Suprapubic skin (tissue), 4 donors: Measurements from ENCODE around the gene L3MBTL4. TPM values are rescaled to one million over a fixed set of nuclear protein-coding genes. Genes with fewer than 3 reads are reported as not detected.

Experiments
- DNase-seq, 2 donors: peaks; one replicate each; pipeline ENCODE4 v3.0.0-alpha.2; 2019; ENCODE audit warnings: low spot score in 2 of 2
- H3K27ac ChIP-seq: fragments of 200-600 bp; sonication (generic); one replicate; pipeline ENCODE4 v1.5.1; 2019
- H3K27me3 ChIP-seq: fragments of 200-600 bp; sonication (generic); one replicate; pipeline ENCODE4 v1.5.1; 2019
- H3K36me3 ChIP-seq: fragments of 200-600 bp; sonication (generic); one replicate; pipeline ENCODE4 v1.5.1; 2019
- H3K4me1 ChIP-seq: fragments of 200-600 bp; sonication (generic); one replicate; pipeline ENCODE4 v1.5.1; 2019
- H3K4me3 ChIP-seq: fragments of 200-600 bp; sonication (generic); one replicate; pipeline ENCODE4 v1.5.1; 2019; ENCODE audit warnings: mild to moderate bottlenecking
- H3K9me3 ChIP-seq: fragments of 200-600 bp; sonication (generic); one replicate; pipeline ENCODE4 v1.5.1; 2019
- EP300 ChIP-seq: sonication (generic); formaldehyde crosslinking; IDR thresholded peaks from one replicate; pipeline ENCODE4 v1.6.1; 2017; ENCODE audit warnings: antibody characterized with exemption
- POLR2A ChIP-seq, 2 donors: fragments of 450-650 bp; IDR thresholded peaks; one replicate each; pipeline ENCODE4 v1.6.1; 2017; ENCODE audit warnings: antibody characterized with exemption in 2 of 2, mild to moderate bottlenecking in 2 of 2, moderate library complexity in 2 of 2
- POLR2AphosphoS5 ChIP-seq, 3 donors: sonication (generic); formaldehyde crosslinking; IDR thresholded peaks; one replicate each; pipeline ENCODE4 v1.6.1; 2017; ENCODE audit warnings: antibody characterized with exemption in 3 of 3
- WGBS: methylation state at CpG from one replicate; pipeline ENCODE4 v1.1.5; 2018; 5-methylcytosine and 5-hydroxymethylcytosine counted together
- total RNA-seq, 4 donors: library from RNA; depleted of rRNA; stranded (reverse); fragments of >200 nt; gene quantifications; one replicate each; pipeline ENCODE4 v1.1.0, GENCODE V29; 2016
- TF ChIP-seq, protein P1 (sequence below), 2 donors: fragments of 200-600 bp in 1 of 2; fragments of 450-650 bp in 1 of 2; sonication (generic) in 1 of 2; IDR thresholded peaks; one replicate each; pipeline ENCODE4 v1.5.1; 2016 to 2019; ENCODE audit warnings: antibody characterized with exemption in 2 of 2, mild to moderate bottlenecking in 1 of 2, moderate library complexity in 1 of 2

The L3MBTL4 gene
- total RNA-seq, 4 donors from 2014 or later, result 11.9 to 29.9 (median 14.4) TPM

- TF ChIP-seq POLR2A (IDR thresholded peaks at IDR 0.05), result no peak
- TF ChIP-seq POLR2AphosphoS5 (IDR thresholded peaks at IDR 0.05), result no peak
- TF ChIP-seq, protein P1, sequence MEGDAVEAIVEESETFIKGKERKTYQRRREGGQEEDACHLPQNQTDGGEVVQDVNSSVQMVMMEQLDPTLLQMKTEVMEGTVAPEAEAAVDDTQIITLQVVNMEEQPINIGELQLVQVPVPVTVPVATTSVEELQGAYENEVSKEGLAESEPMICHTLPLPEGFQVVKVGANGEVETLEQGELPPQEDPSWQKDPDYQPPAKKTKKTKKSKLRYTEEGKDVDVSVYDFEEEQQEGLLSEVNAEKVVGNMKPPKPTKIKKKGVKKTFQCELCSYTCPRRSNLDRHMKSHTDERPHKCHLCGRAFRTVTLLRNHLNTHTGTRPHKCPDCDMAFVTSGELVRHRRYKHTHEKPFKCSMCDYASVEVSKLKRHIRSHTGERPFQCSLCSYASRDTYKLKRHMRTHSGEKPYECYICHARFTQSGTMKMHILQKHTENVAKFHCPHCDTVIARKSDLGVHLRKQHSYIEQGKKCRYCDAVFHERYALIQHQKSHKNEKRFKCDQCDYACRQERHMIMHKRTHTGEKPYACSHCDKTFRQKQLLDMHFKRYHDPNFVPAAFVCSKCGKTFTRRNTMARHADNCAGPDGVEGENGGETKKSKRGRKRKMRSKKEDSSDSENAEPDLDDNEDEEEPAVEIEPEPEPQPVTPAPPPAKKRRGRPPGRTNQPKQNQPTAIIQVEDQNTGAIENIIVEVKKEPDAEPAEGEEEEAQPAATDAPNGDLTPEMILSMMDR (IDR thresholded peaks at IDR 0.05), result no peak
- no peak for TF ChIP-seq EP300
- DNase-seq, result no peak
- whole genome bisulfite sequencing, result 93% methylated on average over 7 of the region's 7 CpGs
- Histone ChIP-seq H3K9me3 (peaks cover 6% of the 10 kb centered on the region), H3K4me1 (no peaks in the 10 kb centered on the region), H3K36me3 (peaks cover 5% of the 10 kb centered on the region), H3K27ac (no peak overlapping the region), H3K4me3 (no peak overlapping the region), H3K27me3 (no peaks in the 10 kb centered on the region)
Measured at GRCh38 chr18:6159426-6159825, 255.3 kb downstream of the L3MBTL4 start.

DNA sequence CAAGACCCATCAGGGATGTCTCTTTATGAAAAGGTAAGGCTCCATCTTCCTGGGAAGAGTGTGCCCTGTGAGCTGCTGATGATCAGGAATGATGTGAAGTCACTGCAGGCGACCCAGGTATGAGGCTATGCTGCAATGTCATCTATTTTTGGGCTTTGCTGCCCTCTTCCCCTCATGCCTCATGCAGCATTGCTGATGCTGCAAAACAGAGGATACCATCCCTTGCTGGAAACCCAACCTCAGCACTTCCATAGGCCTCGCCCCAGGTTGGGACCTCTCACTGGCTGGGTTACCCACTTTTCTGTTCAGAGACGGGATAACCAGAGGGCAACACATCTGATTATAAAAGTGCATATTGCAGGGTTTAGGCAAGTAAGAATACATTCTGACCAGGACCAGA is 255.8 kb downstream of the L3MBTL4 start:
- Histone ChIP-seq H3K9me3 (peaks cover 3% of the 10 kb centered on the region), H3K27ac (no peak overlapping the region), H3K36me3 (peaks cover 5% of the 10 kb centered on the region), H3K4me3 (no peak overlapping the region), H3K4me1 (no peaks in the 10 kb centered on the region), H3K27me3 (no peaks in the 10 kb centered on the region)
- TF ChIP-seq POLR2A (IDR thresholded peaks at IDR 0.05) (no peak), POLR2AphosphoS5 (IDR thresholded peaks at IDR 0.05) (no peak), EP300 (no peak)
- TF ChIP-seq, protein P1 (IDR thresholded peaks at IDR 0.05), result no peak
- 86% methylated on average over 3 of the region's 3 CpGs for WGBS
- DNase-seq, result no peak

GRCh38 chr18:6156446-6156845 is 258.3 kb downstream of the L3MBTL4 start:
- H3K27ac ChIP-seq, result no peak overlapping the region
- TF ChIP-seq, protein P1 (IDR thresholded peaks at IDR 0.05), result no peak
- TF ChIP-seq POLR2AphosphoS5 (IDR thresholded peaks at IDR 0.05) (no peak), POLR2A (IDR thresholded peaks at IDR 0.05) (no peak), EP300 (no peak)
- no peaks in the 10 kb centered on the region for H3K4me1 ChIP-seq
- 66% methylated on average over 6 of the region's 6 CpGs for WGBS
- no peaks in the 10 kb centered on the region for H3K9me3 ChIP-seq
- DNase-seq, result no peak
- H3K27me3 ChIP-seq, result no peaks in the 10 kb centered on the region
- H3K4me3 ChIP-seq, result no peak overlapping the region
- H3K36me3 ChIP-seq, result peaks cover 5% of the 10 kb centered on the region

- 93% methylated on average over 2 of the region's 2 CpGs for WGBS
- Histone ChIP-seq H3K4me3 (no peak overlapping the region), H3K27ac (no peak overlapping the region), H3K27me3 (no peaks in the 10 kb centered on the region), H3K36me3 (peaks cover 5% of the 10 kb centered on the region), H3K4me1 (no peaks in the 10 kb centered on the region), H3K9me3 (no peaks in the 10 kb centered on the region)
- DNase-seq, result no peak
- TF ChIP-seq, protein P1 (IDR thresholded peaks at IDR 0.05), result no peak
- TF ChIP-seq POLR2A (IDR thresholded peaks at IDR 0.05) (no peak), EP300 (no peak), POLR2AphosphoS5 (IDR thresholded peaks at IDR 0.05) (no peak)
Measured at GRCh38 chr18:6155707-6156106, 259.0 kb downstream of the L3MBTL4 start.

DNA sequence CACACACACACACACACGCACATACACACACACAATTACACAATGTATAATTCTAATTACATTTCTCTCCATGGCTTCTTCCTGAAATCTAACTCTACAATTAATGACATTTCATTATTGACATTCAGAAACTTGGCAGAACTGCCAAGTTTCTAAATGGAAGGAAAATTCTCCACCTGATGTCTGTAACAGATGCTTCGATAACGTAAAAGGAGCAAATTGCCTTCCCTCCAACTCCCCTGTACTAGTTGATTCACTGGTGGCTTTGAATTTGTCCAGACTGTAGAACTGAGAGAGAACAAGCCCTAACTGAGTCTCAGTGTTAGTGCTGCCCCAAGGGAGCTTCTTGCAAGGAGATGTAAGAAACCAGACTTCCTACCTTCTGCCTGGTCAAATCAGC is 264.3 kb downstream of the L3MBTL4 start:
- no peaks in the 10 kb centered on the region for H3K36me3 ChIP-seq
- TF ChIP-seq EP300, result no peak
- TF ChIP-seq, protein P1 (IDR thresholded peaks at IDR 0.05), result no peak
- no peak for TF ChIP-seq POLR2A (IDR thresholded peaks at IDR 0.05)
- no peak for TF ChIP-seq POLR2AphosphoS5 (IDR thresholded peaks at IDR 0.05)
- WGBS, result 77% methylated on average over 3 of the region's 3 CpGs
- H3K4me3 ChIP-seq, result no peak overlapping the region
- no peaks in the 10 kb centered on the region for H3K27me3 ChIP-seq
- no peak for DNase-seq
- H3K27ac ChIP-seq, result no peak overlapping the region
- no peaks in the 10 kb centered on the region for H3K9me3 ChIP-seq
- no peaks in the 10 kb centered on the region for H3K4me1 ChIP-seq
